H1 (cell line): ENCODE measurements around the gene DPEP1. TPM values are rescaled to one million over a fixed set of nuclear protein-coding genes. Genes with fewer than 3 reads are reported as not detected.

Experiments used
- FOSL1 ChIP-seq: IDR thresholded peaks from 2 replicates; pipeline ENCODE4 v1.6.1; 2011; ENCODE audit warnings: mild to moderate bottlenecking, low read depth, low read length, moderate library complexity; ENCODE audit not compliant: insufficient read depth
- ZNF274 ChIP-seq: IDR thresholded peaks from 2 replicates; pipeline ENCODE4 v1.7.0; 2012; ENCODE audit warnings: low read length, borderline replicate concordance; ENCODE audit errors: extremely low read depth
- polyA plus RNA-seq, 7 experiments: library from polyadenylated mRNA; depleted of rRNA in 3 of 7; stranded (reverse) in 5 of 7; unstranded in 2 of 7; fragments of >200 nt in 5 of 7; fragments of 200-250 nt in 2 of 7; gene quantifications; 1 replicate in 5 of 7; 2 replicates in 1 of 7; 4 replicates in 1 of 7; pipeline versions ENCODE4 v1.2.1 to v1.2.3, GENCODE V29; 2011 to 2013; ENCODE audit warnings: missing spikeins in 2 of 7, mixed read lengths in 2 of 7
- total RNA-seq: library from RNA; stranded (reverse); fragmentation: NEBNext Ultra II Directional; extraction: Animal tissue kit (Norgen Biotek cat#: 25700); gene quantifications from 2 replicates; pipeline ENCODE4 v1.2.1, GENCODE V29; 2021

The DPEP1 gene
- total and polyA plus RNA-seq, 2 of the 8 experiments (the other 6 are each of a cell fraction or from before 2014, with no cell fraction given) = 2.8 to 3.1 TPM

DNA sequence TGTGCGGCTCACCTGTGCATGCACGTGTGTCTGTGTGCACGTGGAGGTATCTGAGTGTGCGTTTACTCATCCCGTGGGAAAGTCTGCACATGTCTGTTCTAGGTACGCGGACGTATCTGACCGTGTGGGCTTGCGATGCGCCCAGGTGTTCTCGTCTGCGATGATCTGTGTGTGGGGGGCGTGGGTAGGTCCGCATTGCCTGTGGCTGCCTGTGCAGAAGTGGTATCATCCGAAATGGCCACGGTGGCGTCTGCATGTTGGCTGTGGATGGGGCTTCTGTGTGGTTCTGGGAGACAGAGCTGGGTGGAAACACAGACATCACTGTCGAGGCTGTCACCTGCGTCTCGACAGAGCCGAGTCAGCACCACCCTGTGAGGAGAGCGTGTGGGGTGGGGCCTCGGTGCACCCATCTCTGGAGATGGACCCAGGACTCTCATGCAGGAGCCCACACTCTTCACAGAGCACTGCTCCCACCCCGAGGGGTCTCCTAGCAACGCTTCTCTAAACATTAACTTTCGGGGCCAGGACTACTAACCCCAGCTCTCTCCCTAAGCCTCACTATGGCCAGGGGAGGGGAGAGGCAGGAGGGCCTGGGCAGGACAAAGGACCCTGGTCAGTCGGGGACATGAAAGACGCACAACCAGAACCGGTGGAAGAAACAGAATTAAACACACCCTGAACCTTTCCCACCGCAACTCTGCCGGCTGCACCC is 8.4 kb downstream of the DPEP1 start (continued):
- TF ChIP-seq FOSL1 (no peak), ZNF274 (no peak)
